GM21576 (cell line): ENCODE data around the gene LGALS4.
"Not testable (repeated sequence)": the region's sequence is repeated elsewhere in the genome, so short reads cannot be mapped to it uniquely, and the experiment has no call there.

Experiments used
- ATAC-seq: cut with Tn5 transposase; IDR thresholded peaks from one replicate; pipeline ENCODE4 v1.9.1; 2021; ENCODE audit warnings: mild to moderate bottlenecking, moderate library complexity; ENCODE audit not compliant: unreplicated experiment

The LGALS4 gene

GRCh38 chr19:38825936-38826335 lies 13.2 kb upstream of the LGALS4 start:
- ATAC-seq: not testable (repeated sequence)

DNA sequence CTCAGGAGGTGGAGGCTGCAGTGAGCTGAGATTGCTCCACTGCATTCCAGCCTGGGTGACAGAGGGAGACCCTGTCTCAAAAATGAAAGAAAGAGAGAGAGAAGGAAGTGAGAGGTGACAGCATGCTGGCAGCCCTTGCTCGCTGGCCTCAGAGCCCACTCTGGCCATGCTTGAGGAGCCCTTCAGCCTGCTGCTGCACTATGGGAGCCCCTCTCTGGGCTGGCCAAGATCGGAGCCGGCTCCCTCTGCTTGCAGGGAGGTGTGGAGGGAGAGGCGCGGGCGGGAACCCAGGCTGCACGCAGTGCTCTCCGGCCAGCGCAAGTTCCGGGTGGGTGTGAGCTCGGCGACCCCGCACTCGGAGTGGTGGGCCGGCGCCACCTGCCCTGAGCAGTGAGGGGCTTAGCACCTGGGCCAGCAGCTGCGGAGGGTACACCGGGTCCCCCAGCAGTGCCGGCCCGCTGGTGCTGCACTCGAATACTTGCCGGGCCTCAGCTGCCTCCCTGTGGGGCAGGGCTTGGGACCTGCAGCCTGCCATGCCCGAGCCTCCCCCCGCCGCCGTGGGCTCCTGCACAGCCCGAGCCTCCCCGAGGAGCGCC lies 8.6 kb upstream of the LGALS4 start:
- ATAC-seq: not testable (repeated sequence)

- ATAC-seq: no peak
These were observed 6.6 kb upstream of the LGALS4 start for GRCh38 chr19:38819231-38819920.

DNA sequence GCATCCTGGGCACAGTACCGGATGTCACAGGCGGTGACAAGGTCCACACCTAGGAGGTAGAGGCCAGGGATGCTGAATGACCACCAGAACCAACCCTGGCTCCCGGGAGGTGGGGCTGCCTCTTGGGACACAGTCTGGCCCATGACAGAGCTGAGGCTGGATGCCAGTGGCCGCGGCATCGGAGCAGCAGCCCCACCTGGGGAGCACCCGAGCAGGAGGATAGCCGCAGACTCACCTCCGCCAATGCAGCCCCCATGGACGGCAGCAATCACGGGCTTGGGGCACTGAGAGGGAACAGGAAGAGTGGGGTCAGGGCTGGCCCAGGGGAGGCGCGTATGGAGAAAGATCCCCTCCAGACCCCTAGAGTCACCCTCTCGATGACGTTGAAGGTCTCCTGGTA lies 4.3 kb upstream of the LGALS4 start:
- no peak for ATAC-seq

- ATAC-seq: no peak
These were observed 3.5 kb upstream of the LGALS4 start for GRCh38 chr19:38816131-38816750.

DNA sequence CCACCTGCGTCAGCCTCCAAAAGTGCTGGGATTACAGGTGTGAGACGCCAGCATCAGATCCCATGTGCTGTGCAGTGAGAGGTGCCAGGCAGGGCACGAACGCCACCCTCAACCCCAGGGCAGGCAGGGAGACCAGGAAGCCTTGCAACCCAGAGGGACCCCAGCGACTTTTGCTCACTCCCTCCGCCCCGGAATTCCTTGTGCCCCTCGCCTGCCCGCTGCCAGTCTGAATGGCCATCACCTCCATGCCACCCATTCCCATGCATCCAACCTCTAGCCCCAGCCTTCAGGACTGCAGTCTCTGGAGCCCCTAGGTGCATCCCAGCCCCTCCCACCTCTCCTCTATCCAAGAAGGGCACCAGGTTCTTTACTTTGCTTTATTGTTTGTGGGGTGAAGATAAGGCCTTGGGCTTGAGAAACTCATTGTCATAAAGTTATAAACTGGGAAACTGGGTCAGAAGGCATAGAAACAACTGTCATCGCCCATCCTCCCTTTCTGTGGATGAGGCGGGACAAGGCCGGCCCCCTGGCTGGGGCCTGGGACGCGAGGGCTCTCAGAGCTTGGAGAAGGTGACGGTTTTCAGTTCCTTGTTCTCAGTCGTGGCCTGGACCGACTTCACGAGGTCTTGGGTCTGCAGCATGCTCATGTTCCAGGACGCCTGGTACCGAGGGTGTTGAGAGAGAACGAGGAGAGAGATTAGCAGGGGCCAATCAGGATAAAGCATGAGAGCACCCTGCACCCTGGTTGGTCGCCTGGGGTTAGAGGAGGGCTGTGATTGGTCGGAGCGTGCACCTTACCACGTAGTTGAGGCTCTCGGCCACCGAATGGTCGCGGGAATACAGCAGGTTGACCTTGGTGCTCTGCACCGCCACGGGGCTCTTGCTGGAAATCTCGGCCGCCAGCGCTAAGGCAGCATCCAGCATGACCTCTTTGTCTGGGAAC lies 2.6 kb upstream of the LGALS4 start:
- no peak for ATAC-seq

GRCh38 chr19:38813932-38814331 lies 1.2 kb upstream of the LGALS4 start:
- not testable (repeated sequence) for ATAC-seq

GRCh38 chr19:38813323-38813722 lies 578 bp upstream of the LGALS4 start:
- no peak for ATAC-seq

GRCh38 chr19:38812009-38812840 lies 520 bp downstream of the LGALS4 start:
- ATAC-seq: no peak

- no peak for ATAC-seq
These were observed 3.0 kb downstream of the LGALS4 start for GRCh38 chr19:38809592-38810252.

DNA sequence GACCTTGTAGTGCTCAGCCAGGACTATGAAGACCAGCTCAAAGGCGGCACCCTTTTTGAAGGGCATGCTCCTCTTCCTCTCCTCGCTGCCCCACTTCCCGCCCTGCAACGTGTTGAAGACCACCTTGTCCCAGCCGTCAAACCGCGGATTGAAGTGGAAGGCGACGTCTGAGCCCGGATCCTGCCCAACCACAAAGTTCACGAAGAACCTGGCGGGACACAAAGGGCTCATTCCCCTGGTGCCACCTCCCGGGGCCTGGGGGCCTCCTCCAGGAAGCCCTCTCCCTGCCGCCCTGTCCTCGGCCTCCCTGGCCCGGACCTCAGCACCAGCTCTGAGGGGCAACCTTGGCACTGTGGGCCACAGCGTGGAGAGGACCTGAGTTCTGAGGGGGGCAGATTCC lies 4.0 kb downstream of the LGALS4 start:
- no peak for ATAC-seq

DNA sequence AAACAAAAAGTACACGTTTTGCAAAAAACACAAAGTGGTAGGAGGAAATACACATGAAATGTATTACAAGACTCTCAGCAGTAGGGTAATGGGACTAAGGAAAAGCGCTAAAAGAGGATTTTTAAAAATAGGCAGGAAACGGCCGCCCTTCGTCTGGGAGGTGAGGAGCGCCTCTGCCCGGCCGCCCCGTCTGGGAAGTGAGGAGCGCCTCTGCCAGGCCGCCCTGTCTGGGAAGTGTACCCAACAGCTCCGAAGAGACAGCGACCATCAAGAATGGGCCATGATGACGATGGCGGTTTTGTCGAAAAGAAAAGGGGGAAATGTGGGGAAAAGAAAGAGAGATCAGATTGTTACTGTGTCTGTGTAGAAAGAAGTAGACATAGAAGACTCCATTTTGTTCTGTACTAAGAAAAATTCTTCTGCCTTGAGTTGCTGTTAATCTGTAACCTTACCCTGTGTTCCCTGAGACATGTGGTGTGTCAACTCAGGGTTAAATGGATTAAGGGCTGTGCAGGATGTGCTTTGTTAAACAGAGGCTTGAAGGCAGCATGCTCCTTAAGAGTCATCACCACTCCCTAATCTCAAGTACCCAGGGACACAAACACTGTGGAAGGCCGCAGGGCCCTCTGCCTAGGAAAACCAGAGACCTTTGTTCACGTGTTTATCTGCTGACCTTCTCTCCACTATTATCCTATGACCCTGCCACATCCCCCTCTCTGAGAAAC lies 5.2 kb downstream of the LGALS4 start:
- not testable (repeated sequence) for ATAC-seq

DNA sequence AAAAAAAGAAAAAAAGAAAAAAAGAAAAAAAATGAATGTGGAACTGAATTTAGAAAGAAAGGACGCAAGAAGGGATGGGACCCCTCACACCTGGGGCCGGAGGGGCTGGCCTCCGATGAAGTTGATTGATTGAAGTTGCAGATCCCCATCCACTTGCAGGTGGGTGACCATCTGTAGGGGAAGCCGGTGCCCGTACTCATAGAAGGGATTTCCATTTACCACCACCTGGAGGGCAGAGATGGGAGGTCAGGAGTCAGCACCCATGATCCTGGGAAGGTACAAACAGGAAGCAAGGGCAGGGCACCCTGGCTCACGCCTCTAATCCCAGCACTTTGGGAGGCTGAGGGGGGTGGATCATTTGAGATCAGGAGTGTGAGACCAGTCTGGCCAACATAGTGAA lies 6.4 kb downstream of the LGALS4 start:
- no peak for ATAC-seq

DNA sequence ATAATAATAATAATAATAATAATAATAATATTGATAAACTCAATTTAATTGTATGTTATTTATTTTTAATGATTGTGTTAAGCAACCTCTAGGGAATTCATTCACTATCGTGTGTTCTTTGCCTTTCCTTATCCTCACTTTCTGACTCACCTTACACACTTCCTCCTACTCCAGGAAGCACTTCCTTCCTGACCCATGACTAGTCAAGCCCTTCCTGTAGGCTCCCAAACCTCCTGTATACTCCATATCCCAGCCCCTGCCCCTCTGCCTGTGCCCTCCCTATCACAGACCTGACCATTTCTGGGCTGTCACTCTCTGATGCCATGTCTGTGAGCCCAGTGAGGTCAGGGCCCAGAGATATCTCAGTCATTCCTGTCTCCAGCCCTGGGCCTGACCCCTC lies 7.6 kb downstream of the LGALS4 start:
- no peak for ATAC-seq

GRCh38 chr19:38803543-38803942 lies 9.2 kb downstream of the LGALS4 start:
- ATAC-seq: no peak

DNA sequence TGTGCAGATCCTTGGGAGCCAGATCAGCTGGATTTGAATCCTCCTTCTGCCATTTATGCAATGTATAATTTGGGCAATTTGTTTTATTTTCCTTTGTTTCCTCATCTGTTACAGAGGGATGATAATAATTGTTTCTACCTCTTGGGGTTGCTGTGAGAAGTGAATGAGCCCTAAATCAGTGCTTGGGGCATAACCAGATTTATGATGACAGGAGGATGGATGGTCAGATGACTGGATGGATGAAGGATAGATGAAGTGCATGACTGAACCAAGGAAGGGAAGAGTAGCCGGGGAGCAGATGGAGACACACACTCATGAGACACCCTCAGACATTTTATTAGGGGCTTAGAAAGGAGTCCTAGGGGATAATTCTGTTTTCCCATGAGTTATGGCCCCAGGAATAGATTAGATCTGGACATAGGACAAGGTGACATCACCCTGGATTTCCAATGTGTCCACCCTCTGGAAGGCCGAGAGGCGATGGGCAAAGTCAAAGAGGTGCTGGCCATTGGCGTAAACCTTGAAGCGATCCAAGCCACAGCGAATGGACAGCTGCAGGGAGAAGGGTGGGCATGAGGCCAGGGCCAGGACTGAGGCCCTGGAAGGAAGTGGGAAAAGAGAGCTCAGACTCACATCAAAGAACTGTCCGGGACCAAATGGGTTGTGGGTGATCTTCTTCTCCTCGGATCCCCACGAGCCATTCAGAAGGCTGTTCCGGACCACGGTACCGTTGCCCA lies 11.2 kb downstream of the LGALS4 start:
- no peak for ATAC-seq

DNA sequence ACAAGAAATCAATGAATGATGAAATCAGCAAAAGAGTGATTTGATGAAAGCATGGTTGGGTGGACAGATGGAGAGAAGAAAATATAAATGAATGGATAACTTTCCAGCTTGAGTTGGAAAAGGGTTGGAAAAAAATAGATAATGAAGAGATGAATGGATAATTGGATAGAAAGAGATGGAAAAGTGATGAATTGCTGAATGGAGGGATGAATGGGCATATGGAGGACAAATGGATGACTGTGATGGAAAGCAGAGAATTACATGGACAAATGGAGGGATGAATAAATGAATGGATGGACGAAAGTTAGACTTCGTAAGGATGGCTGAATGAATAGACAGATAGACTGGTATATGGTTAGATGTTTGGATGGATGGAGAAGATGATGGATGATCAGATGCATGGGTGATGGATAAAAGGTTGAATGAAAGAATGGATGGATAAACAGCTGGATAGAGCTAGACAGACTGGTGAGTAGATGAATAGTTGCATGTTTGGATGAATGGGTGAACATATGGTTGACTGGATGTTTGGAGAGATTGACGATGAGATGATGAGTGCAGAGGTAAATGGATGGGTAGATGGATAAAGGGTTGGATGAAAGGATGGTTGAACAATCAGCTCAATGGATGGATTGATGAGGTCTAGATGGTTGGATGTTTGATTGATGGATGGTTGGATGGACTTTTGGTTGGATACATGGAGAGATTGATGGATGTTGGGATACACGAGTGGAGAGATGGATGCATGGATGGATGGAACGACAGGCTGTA lies 12.0 kb downstream of the LGALS4 start:
- ATAC-seq: no peak

DNA sequence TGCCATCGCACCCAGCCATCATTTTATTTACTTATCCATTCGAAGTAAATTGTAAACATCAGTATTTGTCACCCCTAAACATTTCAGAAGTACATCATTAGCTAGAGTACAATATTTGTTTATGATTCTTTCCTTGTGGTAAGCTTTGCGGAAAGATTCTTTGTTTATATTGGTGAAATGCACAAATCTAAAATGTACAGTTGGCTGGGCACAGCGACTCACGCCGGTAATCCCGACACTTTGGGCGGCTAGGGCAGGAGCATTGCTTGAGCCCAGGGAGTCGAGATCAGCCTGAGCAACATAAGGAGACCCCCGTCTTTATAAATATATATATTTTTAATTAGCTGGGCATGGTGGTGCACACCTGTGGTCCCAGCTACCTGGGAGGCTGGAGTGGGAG lies 13.6 kb downstream of the LGALS4 start:
- ATAC-seq: no peak
